ENCODE results near the gene TTLL7. TPM values are rescaled to one million over a fixed set of nuclear protein-coding genes. Genes with fewer than 3 reads are reported as not detected.

TTLL7 gene
- total and polyA plus RNA-seq, 10 donors, result 0.59 to 4.8 (median 3.0) TPM

DNA sequence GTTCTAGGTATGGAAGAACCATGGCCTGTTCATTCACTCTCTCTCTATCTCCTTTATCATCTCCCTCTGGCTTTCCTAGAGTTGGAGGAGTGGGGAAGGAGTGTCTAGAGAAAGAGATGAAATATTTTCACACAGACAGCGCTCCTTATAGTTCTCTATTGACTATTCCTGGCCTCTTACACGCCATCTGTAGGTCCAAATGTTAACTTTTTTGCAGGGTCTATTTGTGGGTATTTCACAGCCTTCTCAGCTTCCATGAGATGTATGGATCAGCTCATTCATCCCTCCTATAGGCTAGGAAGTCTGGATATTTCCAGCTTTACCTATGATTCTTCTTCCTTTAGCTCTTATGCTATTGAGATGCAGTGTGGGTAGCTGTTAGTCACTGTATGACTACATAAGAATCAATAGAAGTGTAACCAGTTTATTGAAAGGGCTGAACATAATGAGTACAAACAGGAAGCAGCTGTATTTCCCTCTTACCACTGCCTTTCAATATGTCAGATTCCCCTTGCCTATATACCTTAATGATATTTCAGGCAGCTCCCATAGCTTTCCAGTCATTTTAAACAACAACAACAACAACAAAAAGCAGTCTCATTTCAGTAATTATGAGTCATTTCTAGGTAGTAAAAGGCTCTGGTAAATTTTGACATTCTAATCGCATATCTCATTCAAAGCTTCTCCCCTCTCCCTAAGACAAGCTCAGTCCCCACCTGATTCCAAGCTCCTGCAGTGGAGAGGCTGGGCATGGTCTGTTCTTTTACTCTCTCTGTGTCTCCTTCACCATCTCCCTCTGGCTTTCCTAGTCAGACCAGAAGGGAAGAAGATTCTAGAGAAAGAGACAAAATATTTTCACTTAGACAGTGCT is 149.5 kb downstream of the TTLL7 start:
- intact Hi-C loops (cut with DNase I; ENCODE audit: low total_unique reads), result no loop called here

DNA sequence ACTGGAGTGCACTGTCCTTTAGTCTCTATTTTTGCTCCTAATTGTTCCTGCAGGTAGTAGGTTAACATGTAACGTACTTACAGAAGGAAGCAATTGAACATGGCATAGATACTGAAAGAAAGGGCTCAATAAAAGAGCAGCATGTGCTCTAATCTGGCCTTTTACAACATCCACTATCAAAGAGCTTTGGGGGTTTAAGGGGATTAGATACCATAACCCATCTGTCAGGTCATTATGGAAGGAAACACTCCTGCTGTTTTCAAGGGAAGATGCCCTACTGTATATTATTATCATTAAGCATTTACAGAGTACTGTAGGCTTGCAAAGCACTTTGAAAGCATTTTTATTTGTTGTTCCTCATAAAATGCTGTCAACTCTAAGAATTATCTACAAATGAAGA is 152.8 kb downstream of the TTLL7 start:
- no peaks in the 10 kb centered on the region for H3K9me3 ChIP-seq
- no peaks in the 10 kb centered on the region for H3K27me3 ChIP-seq (replicated peaks in 1 of 7)
- H3K4me3 ChIP-seq, result no peak overlapping the region
- intact Hi-C loops (cut with DNase I; ENCODE audit: low total_unique reads), result no loop called here
- 81 to 98% (median 84%) methylated on average over 1 of the region's 1 CpG for WGBS, 5 donors
- H3K27ac ChIP-seq, result no peak overlapping the region
- DNase-seq, result no peak
- H3K4me1 ChIP-seq, result no peaks in the 10 kb centered on the region
- no peaks in the 10 kb centered on the region for H3K36me3 ChIP-seq
- TF ChIP-seq POLR2AphosphoS5 (IDR thresholded peaks at IDR 0.05), result no peak
- TF ChIP-seq, protein P1, sequence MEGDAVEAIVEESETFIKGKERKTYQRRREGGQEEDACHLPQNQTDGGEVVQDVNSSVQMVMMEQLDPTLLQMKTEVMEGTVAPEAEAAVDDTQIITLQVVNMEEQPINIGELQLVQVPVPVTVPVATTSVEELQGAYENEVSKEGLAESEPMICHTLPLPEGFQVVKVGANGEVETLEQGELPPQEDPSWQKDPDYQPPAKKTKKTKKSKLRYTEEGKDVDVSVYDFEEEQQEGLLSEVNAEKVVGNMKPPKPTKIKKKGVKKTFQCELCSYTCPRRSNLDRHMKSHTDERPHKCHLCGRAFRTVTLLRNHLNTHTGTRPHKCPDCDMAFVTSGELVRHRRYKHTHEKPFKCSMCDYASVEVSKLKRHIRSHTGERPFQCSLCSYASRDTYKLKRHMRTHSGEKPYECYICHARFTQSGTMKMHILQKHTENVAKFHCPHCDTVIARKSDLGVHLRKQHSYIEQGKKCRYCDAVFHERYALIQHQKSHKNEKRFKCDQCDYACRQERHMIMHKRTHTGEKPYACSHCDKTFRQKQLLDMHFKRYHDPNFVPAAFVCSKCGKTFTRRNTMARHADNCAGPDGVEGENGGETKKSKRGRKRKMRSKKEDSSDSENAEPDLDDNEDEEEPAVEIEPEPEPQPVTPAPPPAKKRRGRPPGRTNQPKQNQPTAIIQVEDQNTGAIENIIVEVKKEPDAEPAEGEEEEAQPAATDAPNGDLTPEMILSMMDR (IDR thresholded peaks at IDR 0.05 in 8 of 11, conservative IDR thresholded peaks at IDR 0.05 in 3 of 11), result no peak

More for the DNA sequence above, 149.5 kb downstream of the TTLL7 start:
- Histone ChIP-seq H3K36me3 (no peaks in the 10 kb centered on the region), H3K27me3 (replicated peaks in 1 of 7) (no peaks in the 10 kb centered on the region), H3K4me1 (no peaks in the 10 kb centered on the region), H3K27ac (no peak overlapping the region), H3K4me3 (no peak overlapping the region), H3K9me3 (no peaks in the 10 kb centered on the region)
- no peak for TF ChIP-seq POLR2A (IDR thresholded peaks at IDR 0.05)
- no peak for TF ChIP-seq POLR2AphosphoS5 (IDR thresholded peaks at IDR 0.05)
- TF ChIP-seq, protein P1 (IDR thresholded peaks at IDR 0.05 in 8 of 11, conservative IDR thresholded peaks at IDR 0.05 in 3 of 11), result no peak
- 83 to 94% (median 85%) methylated on average over 3 of the region's 3 CpGs for WGBS, 5 donors
- DNase-seq, result no peak

DNA sequence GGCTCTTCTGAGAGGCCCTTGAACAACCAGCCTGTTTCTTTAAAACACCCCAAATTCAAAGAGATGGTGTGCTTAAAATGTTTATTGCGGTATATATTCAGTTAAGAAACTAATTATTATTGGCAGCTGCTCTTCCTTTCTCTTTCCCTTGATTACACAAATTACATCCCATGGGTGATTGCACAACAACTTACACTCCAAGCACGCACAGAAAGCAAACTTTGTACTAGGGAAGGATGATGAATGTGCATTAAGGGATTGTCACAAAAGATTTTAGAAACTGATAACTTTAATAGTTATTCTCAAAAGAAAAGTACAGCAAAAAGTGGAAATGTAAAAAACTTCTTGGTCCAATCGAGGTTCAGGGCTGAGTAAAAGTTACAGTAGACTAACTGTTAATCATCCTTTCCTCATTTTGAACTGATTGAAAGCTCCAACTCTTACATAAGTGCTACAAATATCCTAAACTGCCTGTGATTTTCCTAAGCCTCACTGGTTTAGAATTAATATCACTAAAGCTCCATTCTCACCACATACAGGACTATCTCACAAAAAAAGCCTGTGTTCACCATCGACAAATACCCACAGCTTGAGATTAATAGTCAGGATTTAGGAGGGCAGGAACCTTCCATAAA is 153.4 kb downstream of the TTLL7 start:
- DNase-seq, result no peak
- no peaks in the 10 kb centered on the region for H3K4me1 ChIP-seq
- no peaks in the 10 kb centered on the region for H3K36me3 ChIP-seq
- no peak for TF ChIP-seq POLR2A (IDR thresholded peaks at IDR 0.05)
- no peaks in the 10 kb centered on the region for H3K27me3 ChIP-seq (replicated peaks in 1 of 7)
- no peak overlapping the region for H3K27ac ChIP-seq
- no peaks in the 10 kb centered on the region for H3K9me3 ChIP-seq
- intact Hi-C loops (cut with DNase I; ENCODE audit: low total_unique reads), result no loop called here
- 61 to 84% (median 67%) methylated on average over 4 of the region's 4 CpGs for WGBS, 5 donors
- H3K4me3 ChIP-seq, result no peak overlapping the region

DNA sequence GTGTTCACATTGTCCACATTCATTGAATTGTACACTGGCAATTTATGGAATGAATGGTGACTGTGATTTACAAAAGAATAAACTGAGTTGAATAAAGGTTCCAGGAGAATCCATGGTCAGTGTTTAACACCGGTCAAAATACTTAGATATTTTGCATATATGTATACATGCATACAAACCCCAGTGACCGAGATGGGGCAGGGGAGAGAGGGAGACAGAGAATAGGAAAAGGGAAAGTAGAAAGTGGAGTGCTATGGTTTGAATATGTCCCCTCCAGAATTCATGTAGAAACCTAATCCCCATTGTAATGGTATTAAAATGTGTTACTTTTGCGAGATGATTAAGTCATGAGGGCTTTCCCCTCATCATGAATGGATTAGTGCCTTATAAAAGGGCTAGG is 154.4 kb downstream of the TTLL7 start:
- no peak for DNase-seq
- no peaks in the 10 kb centered on the region for H3K9me3 ChIP-seq
- intact Hi-C loops (cut with DNase I; ENCODE audit: low total_unique reads), result no loop called here
- H3K4me1 ChIP-seq, result no peaks in the 10 kb centered on the region
- whole genome bisulfite sequencing, 5 donors, result 85 to 99% (median 89%) methylated on average over 3 of the region's 3 CpGs
- no peak for TF ChIP-seq POLR2AphosphoS5 (IDR thresholded peaks at IDR 0.05)
- TF ChIP-seq POLR2A (IDR thresholded peaks at IDR 0.05), result no peak
- no peak overlapping the region for H3K4me3 ChIP-seq
- H3K27ac ChIP-seq, result no peak overlapping the region
- H3K36me3 ChIP-seq, result no peaks in the 10 kb centered on the region
- no peaks in the 10 kb centered on the region for H3K27me3 ChIP-seq (replicated peaks in 1 of 7)

DNA sequence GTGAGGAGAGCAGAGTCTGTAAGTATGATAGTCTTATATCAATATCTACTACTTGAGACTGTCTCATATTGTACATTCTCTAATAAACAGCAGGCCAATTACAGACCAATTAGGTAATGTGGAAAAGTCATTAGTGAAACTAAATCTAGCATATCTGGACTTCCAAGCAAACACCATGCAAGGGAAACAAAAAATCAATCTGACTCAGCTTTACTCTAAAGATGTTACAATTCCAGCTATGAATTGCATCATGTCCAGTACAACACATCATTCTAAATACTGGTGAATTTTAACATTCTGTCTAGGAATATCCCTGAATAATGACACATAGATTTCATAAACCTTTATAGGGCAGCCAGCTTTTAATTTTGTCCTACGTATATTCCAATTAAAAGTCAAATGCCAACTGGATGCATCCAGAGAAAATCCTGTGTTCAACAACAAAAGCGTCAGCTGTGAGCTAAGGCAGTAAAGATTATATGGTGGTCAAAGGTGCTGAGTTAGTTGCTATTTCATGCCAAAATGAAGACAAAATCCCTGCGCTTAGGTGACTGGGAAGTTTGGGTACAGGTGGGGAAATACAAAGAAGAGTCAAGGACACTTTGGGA is 159.3 kb downstream of the TTLL7 start:
- 89 to 95% (median 92%) methylated on average over 3 of the region's 3 CpGs for WGBS, 5 donors
- intact Hi-C loops (cut with DNase I; ENCODE audit: low total_unique reads), result no loop called here
- Histone ChIP-seq H3K27ac (no peak overlapping the region), H3K4me3 (no peak overlapping the region), H3K27me3 (replicated peaks in 1 of 7) (no peaks in the 10 kb centered on the region), H3K9me3 (no peaks in the 10 kb centered on the region), H3K36me3 (no peaks in the 10 kb centered on the region), H3K4me1 (no peaks in the 10 kb centered on the region)
- no peak for DNase-seq
- TF ChIP-seq POLR2AphosphoS5 (IDR thresholded peaks at IDR 0.05) (no peak), POLR2A (IDR thresholded peaks at IDR 0.05) (no peak)
- TF ChIP-seq, protein P1 (IDR thresholded peaks at IDR 0.05 in 8 of 11, conservative IDR thresholded peaks at IDR 0.05 in 3 of 11), result no peak
